Neural progenitor cell (in vitro differentiated cells): ENCODE data around the gene UQCRQ. TPM values are rescaled to one million over a fixed set of nuclear protein-coding genes. Genes with fewer than 3 reads are reported as not detected.

Source experiments
- DNase-seq: peaks from one replicate; pipeline ENCODE4 v3.0.0-alpha.2; 2016; ENCODE audit warnings: low spot score
- H2AFZ ChIP-seq: fragments of 200-600 bp; sonication (generic); replicated peaks from 2 replicates; pipeline ENCODE4 v1.6.1; 2016; ENCODE audit warnings: antibody characterized with exemption
- H3F3A ChIP-seq: fragments of 200-600 bp; sonication (generic); 2 replicates; pipeline ENCODE4 v1.6.1; 2016; ENCODE audit warnings: antibody characterized with exemption, low read depth
- H3K27ac ChIP-seq: fragments of 200-600 bp; sonication (generic); 2 replicates; pipeline ENCODE4 v1.5.1; 2016; ENCODE audit warnings: mild to moderate bottlenecking
- H3K27me3 ChIP-seq: fragments of 200-600 bp; sonication (generic); 2 replicates; pipeline ENCODE4 v1.6.1; 2016; ENCODE audit warnings: mild to moderate bottlenecking, moderate library complexity
- H3K36me3 ChIP-seq: fragments of 200-600 bp; sonication (generic); 2 replicates; pipeline ENCODE4 v1.5.1; 2016
- H3K4me1 ChIP-seq: fragments of 200-600 bp; sonication (generic); 2 replicates; pipeline ENCODE4 v1.6.1; 2016; ENCODE audit warnings: mixed run types
- H3K4me2 ChIP-seq: fragments of 200-600 bp; sonication (generic); 2 replicates; pipeline ENCODE4 v1.6.1; 2016
- H3K4me3 ChIP-seq: fragments of 200-600 bp; sonication (generic); 2 replicates; pipeline ENCODE4 v1.5.1; 2016
- H3K79me2 ChIP-seq: fragments of 200-600 bp; sonication (generic); 2 replicates; pipeline ENCODE4 v1.6.1; 2016; ENCODE audit warnings: low read depth
- H3K9ac ChIP-seq: fragments of 200-600 bp; sonication (generic); 2 replicates; pipeline ENCODE4 v1.6.1; 2016
- H3K9me3 ChIP-seq: fragments of 200-600 bp; sonication (generic); 2 replicates; pipeline ENCODE4 v1.5.1; 2016; ENCODE audit warnings: low read depth
- H4K20me1 ChIP-seq: fragments of 200-600 bp; sonication (generic); 2 replicates; pipeline ENCODE4 v1.6.1; 2016; ENCODE audit warnings: low read depth
- H3K27ac Mint-ChIP-seq: 3 replicates; pipeline ENCODE4 v1.8.0; 2021; ENCODE audit warnings: mixed read lengths
- H3K27me3 Mint-ChIP-seq: 2 replicates; pipeline ENCODE4 v1.8.0; 2022; ENCODE audit warnings: low read depth, mild to moderate bottlenecking, inconsistent platforms, moderate library complexity, mixed read lengths; ENCODE audit not compliant: insufficient read depth
- H3K36me3 Mint-ChIP-seq: 3 replicates; pipeline ENCODE4 v1.8.0; 2021; ENCODE audit warnings: mixed read lengths
- H3K4me1 Mint-ChIP-seq: 3 replicates; pipeline ENCODE4 v1.8.0; 2021; ENCODE audit warnings: mixed read lengths
- H3K4me3 Mint-ChIP-seq: 3 replicates; pipeline ENCODE4 v1.8.0; 2021; ENCODE audit warnings: mild to moderate bottlenecking, moderate library complexity, mixed read lengths
- H3K9me3 Mint-ChIP-seq: 3 replicates; pipeline ENCODE4 v1.8.0; 2020; ENCODE audit warnings: mixed read lengths
- EZH2 ChIP-seq: fragments of 200-600 bp; sonication (generic); IDR thresholded peaks from 2 replicates; pipeline ENCODE4 v1.6.1; 2017; ENCODE audit warnings: antibody characterized with exemption, mild to moderate bottlenecking, moderate library complexity
- EZH2phosphoT487 ChIP-seq: fragments of 200-600 bp; sonication (generic); IDR thresholded peaks from 2 replicates; pipeline ENCODE4 v1.6.1; 2017; ENCODE audit warnings: antibody characterized with exemption
- small RNA-seq: library from RNA; depleted of rRNA; stranded (forward); fragments of <200 nt; gene quantifications from one replicate; pipeline ENCODE3, GENCODE V24; 2015
- total RNA-seq: library from RNA; depleted of rRNA; stranded (reverse); fragments of >200 nt; gene quantifications from 2 replicates; pipeline ENCODE4 v1.2.3, GENCODE V29; 2015; ENCODE audit warnings: low replicate concordance
- TF ChIP-seq, protein P1 (sequence below): fragments of 200-600 bp; sonication (generic); IDR thresholded peaks from 2 replicates; pipeline ENCODE4 v1.5.1; 2017; ENCODE audit warnings: antibody characterized with exemption, mild to moderate bottlenecking

The UQCRQ gene
- total RNA-seq, 1 donor from 2014 or later: 45.0 TPM

DNA sequence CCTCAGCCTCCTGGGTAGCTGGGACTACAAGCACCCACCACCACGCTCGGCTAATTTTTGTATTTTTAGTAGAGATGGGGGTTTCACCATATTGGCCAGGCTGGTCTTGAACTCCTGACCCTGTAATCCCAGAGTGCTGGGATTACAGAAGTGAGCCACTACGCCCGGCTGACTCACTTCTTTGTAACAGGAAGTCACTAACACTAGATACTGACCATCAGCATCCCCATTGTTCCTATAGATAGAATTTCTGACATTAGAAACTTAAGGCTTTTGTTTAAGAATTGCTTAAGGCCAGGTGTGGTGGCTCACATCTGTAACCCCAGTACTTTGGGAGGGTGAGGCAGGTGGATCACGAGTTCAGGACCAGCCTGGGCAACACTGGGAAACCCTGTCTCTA is 49.2 kb downstream of the UQCRQ start:
- Mint-ChIP-seq H3K9me3 (no peaks in the 10 kb centered on the region), H3K27me3 (no peaks in the 10 kb centered on the region), H3K4me3 (no peak overlapping the region), H3K4me1 (no peaks in the 10 kb centered on the region), H3K27ac (no peak overlapping the region), H3K36me3 (peaks cover 26% of the 10 kb centered on the region)
- peaks cover 37% of the 10 kb centered on the region for H4K20me1 ChIP-seq
- no peak for TF ChIP-seq EZH2phosphoT487
- TF ChIP-seq, protein P1, sequence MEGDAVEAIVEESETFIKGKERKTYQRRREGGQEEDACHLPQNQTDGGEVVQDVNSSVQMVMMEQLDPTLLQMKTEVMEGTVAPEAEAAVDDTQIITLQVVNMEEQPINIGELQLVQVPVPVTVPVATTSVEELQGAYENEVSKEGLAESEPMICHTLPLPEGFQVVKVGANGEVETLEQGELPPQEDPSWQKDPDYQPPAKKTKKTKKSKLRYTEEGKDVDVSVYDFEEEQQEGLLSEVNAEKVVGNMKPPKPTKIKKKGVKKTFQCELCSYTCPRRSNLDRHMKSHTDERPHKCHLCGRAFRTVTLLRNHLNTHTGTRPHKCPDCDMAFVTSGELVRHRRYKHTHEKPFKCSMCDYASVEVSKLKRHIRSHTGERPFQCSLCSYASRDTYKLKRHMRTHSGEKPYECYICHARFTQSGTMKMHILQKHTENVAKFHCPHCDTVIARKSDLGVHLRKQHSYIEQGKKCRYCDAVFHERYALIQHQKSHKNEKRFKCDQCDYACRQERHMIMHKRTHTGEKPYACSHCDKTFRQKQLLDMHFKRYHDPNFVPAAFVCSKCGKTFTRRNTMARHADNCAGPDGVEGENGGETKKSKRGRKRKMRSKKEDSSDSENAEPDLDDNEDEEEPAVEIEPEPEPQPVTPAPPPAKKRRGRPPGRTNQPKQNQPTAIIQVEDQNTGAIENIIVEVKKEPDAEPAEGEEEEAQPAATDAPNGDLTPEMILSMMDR: no peak
- TF ChIP-seq EZH2: no peak
- DNase-seq: no peak
- H3F3A ChIP-seq: no peaks in the 10 kb centered on the region
- H3K4me3 ChIP-seq: no peak overlapping the region
- no peaks in the 10 kb centered on the region for H3K27me3 ChIP-seq
- H3K9ac ChIP-seq: no peak overlapping the region
- peaks cover 73% of the 10 kb centered on the region for H3K79me2 ChIP-seq
- no peaks in the 10 kb centered on the region for H3K9me3 ChIP-seq
- no peak overlapping the region for H2AFZ ChIP-seq
- no peaks in the 10 kb centered on the region for H3K4me1 ChIP-seq
- no peak overlapping the region for H3K27ac ChIP-seq
- H3K36me3 ChIP-seq: peaks cover 5% of the 10 kb centered on the region
- H3K4me2 ChIP-seq: no peak overlapping the region

DNA sequence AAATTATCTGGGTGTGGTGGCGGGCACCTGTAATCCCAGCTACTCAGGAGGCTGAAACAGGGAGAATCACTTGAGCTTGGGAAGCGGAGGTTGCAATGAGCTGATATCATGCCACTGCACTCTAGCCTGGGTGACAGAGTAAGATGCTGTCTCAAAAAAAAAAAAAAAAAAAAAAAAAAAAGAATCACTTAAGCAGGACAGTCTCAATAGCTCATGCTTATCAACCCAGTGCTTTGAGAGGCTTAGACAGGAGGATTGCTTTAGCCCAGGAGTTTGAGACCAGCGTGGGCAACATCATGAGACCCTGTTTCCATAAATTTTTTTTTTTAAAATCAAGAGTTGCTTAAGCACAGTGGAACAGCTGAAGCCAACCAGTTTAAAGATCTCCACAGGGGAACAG is 49.6 kb downstream of the UQCRQ start:
- H4K20me1 ChIP-seq: peaks cover 33% of the 10 kb centered on the region
- H3K4me3 Mint-ChIP-seq: no peak overlapping the region
- no peak overlapping the region for H2AFZ ChIP-seq
- no peak overlapping the region for H3K4me3 ChIP-seq
- no peaks in the 10 kb centered on the region for H3K4me1 Mint-ChIP-seq
- no peak overlapping the region for H3K27ac Mint-ChIP-seq
- H3K79me2 ChIP-seq: peaks cover 73% of the 10 kb centered on the region
- no peaks in the 10 kb centered on the region for H3F3A ChIP-seq
- H3K36me3 ChIP-seq: peaks cover 5% of the 10 kb centered on the region
- H3K9me3 ChIP-seq: no peaks in the 10 kb centered on the region
- no peak overlapping the region for H3K9ac ChIP-seq
- H3K9me3 Mint-ChIP-seq: no peaks in the 10 kb centered on the region
- peaks cover 27% of the 10 kb centered on the region for H3K36me3 Mint-ChIP-seq
- no peaks in the 10 kb centered on the region for H3K4me1 ChIP-seq
- no peak overlapping the region for H3K27ac ChIP-seq
- no peaks in the 10 kb centered on the region for H3K27me3 ChIP-seq
- H3K27me3 Mint-ChIP-seq: no peaks in the 10 kb centered on the region
- H3K4me2 ChIP-seq: no peak overlapping the region
- TF ChIP-seq EZH2 (no peak), EZH2phosphoT487 (no peak)
- TF ChIP-seq, protein P1: no peak
- no peak for DNase-seq

Small RNA genes lying within 50 kb of the gene (small RNA-seq; reads per million reads assigned to genes)
- gene RNA5SP192: not detected

Other genes starting within 250 kb of the UQCRQ start
- gene IL13, start 208.5 kb upstream of the UQCRQ start, total RNA-seq: not detected in 2 replicates
- gene IL4, start 192.7 kb upstream of the UQCRQ start, total RNA-seq: not detected in 2 replicates
- 13.9 and 27.6 TPM in 2 replicates for gene KIF3A, start 129.1 kb upstream of the UQCRQ start, total RNA-seq
- 0.22 TPM in 1 of 2 replicates, not detected in the other for gene CCNI2, start 119.2 kb upstream of the UQCRQ start, total RNA-seq
- 39.9 and 50.1 TPM in 2 replicates for gene SEPTIN8, start 89.4 kb upstream of the UQCRQ start, total RNA-seq
- gene SOWAHA, start 53.3 kb upstream of the UQCRQ start, total RNA-seq: 0.03 TPM in 1 of 2 replicates, not detected in the other
- 0.36 and 2.0 TPM in 2 replicates for gene SHROOM1, start 36.0 kb upstream of the UQCRQ start, total RNA-seq
- gene GDF9, start 173 bp upstream of the UQCRQ start, total RNA-seq: 0.46 and 0.82 TPM in 2 replicates
- gene LEAP2, start 7.0 kb downstream of the UQCRQ start, total RNA-seq: 3.5 and 3.6 TPM in 2 replicates
- gene AFF4, start 97.0 kb downstream of the UQCRQ start, total RNA-seq: 48.7 and 63.6 TPM in 2 replicates
- 31.8 and 37.0 TPM in 2 replicates for gene ZCCHC10, start 159.9 kb downstream of the UQCRQ start, total RNA-seq
- gene HSPA4, start 185.4 kb downstream of the UQCRQ start, total RNA-seq: 144 and 232 TPM in 2 replicates